HFFc6 (cell line): Measurements from ENCODE around the gene WWC1. TPM values are rescaled to one million over a fixed set of nuclear protein-coding genes. Genes with fewer than 3 reads are reported as not detected.

Experiments used
- DNase-seq: peaks from one replicate; pipeline ENCODE4 v3.0.0-alpha.2; 2018
- H3K27ac Mint-ChIP-seq: 2 replicates; pipeline ENCODE4 v1.8.0; 2020; ENCODE audit warnings: mild to moderate bottlenecking, mixed read lengths
- H3K27me3 Mint-ChIP-seq: 2 replicates; pipeline ENCODE4 v1.8.0; 2021; ENCODE audit warnings: mild to moderate bottlenecking, moderate library complexity, mixed read lengths; ENCODE audit not compliant: insufficient read depth
- H3K36me3 Mint-ChIP-seq: 2 replicates; pipeline ENCODE4 v1.8.0; 2021; ENCODE audit warnings: low read depth, mixed read lengths
- H3K4me1 Mint-ChIP-seq: 2 replicates; pipeline ENCODE4 v1.8.0; 2020; ENCODE audit warnings: low read depth, mixed read lengths
- H3K4me3 Mint-ChIP-seq: 2 replicates; pipeline ENCODE4 v1.8.0; 2020; ENCODE audit warnings: mild to moderate bottlenecking, moderate library complexity, mixed read lengths
- H3K9me3 Mint-ChIP-seq: 2 replicates; pipeline ENCODE4 v1.8.0; 2020; ENCODE audit warnings: mild to moderate bottlenecking, mixed read lengths
- CTCF ChIP-seq: fragments of 200-600 bp; sonication (generic); IDR thresholded peaks from 2 replicates; pipeline ENCODE4 v1.5.0; 2021; ENCODE audit warnings: antibody characterized with exemption, mild to moderate bottlenecking
- total RNA-seq, 6 experiments: library from RNA; stranded (reverse); fragmentation: NEBNext Ultra II Directional; extraction: Animal tissue kit (Norgen Biotek cat#: 25700); gene quantifications; 2 replicates in 1 of 6; 3 replicates in 5 of 6; pipeline ENCODE4 v1.2.3, GENCODE V29; 2021

Gene WWC1
- total RNA-seq, 6 experiments from 2014 or later: 3.3 to 8.4 (median 7.2) TPM

- Mint-ChIP-seq H3K4me1 (peaks cover 7% of the 10 kb centered on the region), H3K9me3 (no peaks in the 10 kb centered on the region), H3K4me3 (no peak overlapping the region), H3K27ac (no peak overlapping the region), H3K36me3 (no peaks in the 10 kb centered on the region), H3K27me3 (no peaks in the 10 kb centered on the region; the same call in 1 of the 2 replicates)
- no peak for TF ChIP-seq CTCF
- no peak for DNase-seq
Observed at GRCh38 chr5:168356592-168356991, 65.1 kb downstream of the WWC1 start.

GRCh38 chr5:168357876-168358275, 66.4 kb downstream of the WWC1 start:
- Mint-ChIP-seq H3K9me3 (no peaks in the 10 kb centered on the region), H3K27ac (no peak overlapping the region), H3K27me3 (no peaks in the 10 kb centered on the region; the same call in 1 of the 2 replicates), H3K36me3 (peaks cover 6% of the 10 kb centered on the region; the same call in 1 of the 2 replicates), H3K4me3 (no peak overlapping the region), H3K4me1 (peaks cover 15% of the 10 kb centered on the region)
- DNase-seq: no peak
- TF ChIP-seq CTCF: no peak

GRCh38 chr5:168359820-168360460, 68.5 kb downstream of the WWC1 start:
- Mint-ChIP-seq H3K9me3 (no peaks in the 10 kb centered on the region), H3K27ac (no peak overlapping the region), H3K4me1 (peaks cover 25% of the 10 kb centered on the region), H3K27me3 (no peaks in the 10 kb centered on the region; the same call in 1 of the 2 replicates), H3K4me3 (no peak overlapping the region), H3K36me3 (peaks cover 6% of the 10 kb centered on the region; the same call in 1 of the 2 replicates)
- no peak for TF ChIP-seq CTCF
- DNase-seq: no peak

GRCh38 chr5:168360521-168361285, 69.3 kb downstream of the WWC1 start:
- Mint-ChIP-seq H3K36me3 (peaks cover 6% of the 10 kb centered on the region; the same call in 1 of the 2 replicates), H3K27ac (no peak overlapping the region), H3K4me1 (peaks cover 33% of the 10 kb centered on the region), H3K27me3 (no peaks in the 10 kb centered on the region; the same call in 1 of the 2 replicates), H3K4me3 (no peak overlapping the region), H3K9me3 (no peaks in the 10 kb centered on the region)
- DNase-seq: no peak
- no peak for TF ChIP-seq CTCF

GRCh38 chr5:168362097-168362885, 70.8 kb downstream of the WWC1 start:
- Mint-ChIP-seq H3K36me3 (peaks cover 6% of the 10 kb centered on the region; the same call in 1 of the 2 replicates), H3K27ac (no peak overlapping the region), H3K9me3 (no peaks in the 10 kb centered on the region), H3K27me3 (no peaks in the 10 kb centered on the region), H3K4me3 (no peak overlapping the region), H3K4me1 (peaks cover 45% of the 10 kb centered on the region)
- no peak for TF ChIP-seq CTCF
- DNase-seq: no peak
